Transverse colon (tissue), 4 donors: ENCODE results near the gene ABCC1. TPM values are rescaled to one million over a fixed set of nuclear protein-coding genes. Genes with fewer than 3 reads are reported as not detected.
"Not testable (repeated sequence)": the region's sequence is repeated elsewhere in the genome, so short reads cannot be mapped to it uniquely, and the experiment has no call there.

Experiments used
- DNase-seq: peaks from one replicate; pipeline ENCODE4 v3.0.0-alpha.2; 2019
- H3K27ac ChIP-seq, 4 donors: fragments of 200-600 bp; sonication (generic); 2 replicates each; pipeline ENCODE4 v1.5.1; 2016 to 2018; ENCODE audit warnings: inconsistent platforms in 4 of 4
- H3K27me3 ChIP-seq: fragments of 200-600 bp; sonication (generic); 2 replicates; pipeline ENCODE4 v1.5.1; 2017; ENCODE audit warnings: inconsistent platforms
- H3K36me3 ChIP-seq, 4 donors: fragments of 200-600 bp; sonication (generic); 2 replicates each; pipeline ENCODE4 v1.5.1; 2017 to 2019; ENCODE audit warnings: inconsistent platforms in 4 of 4
- H3K4me1 ChIP-seq, 4 donors: fragments of 200-600 bp; sonication (generic); 2 replicates each; pipeline ENCODE4 v1.5.1; 2017 to 2020; ENCODE audit warnings: inconsistent platforms in 4 of 4
- H3K4me3 ChIP-seq, 4 donors: fragments of 200-600 bp; sonication (generic); 1 replicate in 1 of 4; 2 replicates in 3 of 4; pipeline versions ENCODE4 v1.5.1 to v1.6.1; 2017 to 2019; ENCODE audit warnings: inconsistent platforms in 4 of 4
- H3K9me3 ChIP-seq, 2 donors: fragments of 200-600 bp; sonication (generic); 2 replicates each; pipeline ENCODE4 v1.5.1; 2017 to 2019; ENCODE audit warnings: inconsistent platforms in 2 of 2
- EP300 ChIP-seq: sonication (generic); formaldehyde crosslinking; IDR thresholded peaks from one replicate; pipeline ENCODE4 v1.6.1; 2017; ENCODE audit warnings: antibody characterized with exemption, low read depth
- POLR2A ChIP-seq: fragments of 450-650 bp; IDR thresholded peaks from one replicate; pipeline ENCODE4 v1.6.1; 2016; ENCODE audit warnings: antibody characterized with exemption, mild to moderate bottlenecking, moderate library complexity
- POLR2AphosphoS5 ChIP-seq, 3 donors: sonication (generic); formaldehyde crosslinking; IDR thresholded peaks; one replicate each; pipeline ENCODE4 v1.6.1; 2016; ENCODE audit warnings: antibody characterized with exemption in 3 of 3
- WGBS, 2 donors: methylation state at CpG; one replicate each; pipeline ENCODE4 v1.1.5; 2018; ENCODE audit warnings: low coverage in 1 of 2; 5-methylcytosine and 5-hydroxymethylcytosine counted together
- in situ Hi-C, 4 donors: fragments of 200-750 bp; cut with MboI; loops; one replicate each; pipeline versions ENCODE4 v1.15.0 to v1.15.1; 2017; ENCODE audit warnings: low sequenced_read_pairs in 3 of 4, low pct_ligation_motif_present in 1 of 4, low pct_unique_long_range_greater_than_20kb in 1 of 4
- intact Hi-C: fragments of 100-400 bp; cut with DNase I; formaldehyde crosslinking; loops from one replicate; pipeline ENCODE4 v1.15.1; 2023; ENCODE audit warnings: low total_unique reads
- total RNA-seq, 4 donors: library from RNA; depleted of rRNA; stranded (reverse); fragments of >200 nt; gene quantifications; one replicate each; pipeline ENCODE4 v1.1.0, GENCODE V29; 2016
- TF ChIP-seq, protein P1 (sequence below), 5 experiments: fragments of 200-600 bp in 3 of 5; fragments of 450-650 bp in 2 of 5; sonication (generic) in 3 of 5; IDR thresholded peaks; 1 replicate in 2 of 5; 2 replicates in 3 of 5; pipeline ENCODE4 v1.5.1; 2016 to 2017; ENCODE audit warnings: antibody characterized with exemption in 5 of 5, inconsistent platforms in 3 of 5, mild to moderate bottlenecking in 2 of 5, moderate library complexity in 1 of 5

Gene ABCC1
- total RNA-seq, 4 donors from 2014 or later: 17.1 to 67.3 (median 36.9) TPM

DNA sequence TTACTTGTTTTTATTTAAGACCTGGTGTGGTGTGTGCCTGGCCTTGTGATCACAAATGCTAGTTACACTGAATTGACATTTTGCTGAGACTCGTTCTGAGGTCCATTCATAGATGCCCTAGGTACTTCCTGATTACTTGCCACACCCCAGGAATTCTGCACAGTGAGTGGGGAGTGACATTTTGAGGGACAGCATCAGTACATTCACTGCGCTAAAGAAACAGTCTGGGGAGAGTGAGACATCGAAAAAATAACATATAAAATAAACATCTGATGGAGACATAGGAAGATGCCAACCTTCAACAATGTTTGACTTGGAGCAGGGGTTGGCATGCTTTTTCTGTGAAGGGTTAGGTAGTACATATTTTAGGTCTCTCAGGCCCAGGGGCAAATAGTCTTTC, 30.4 kb downstream of the ABCC1 start:
- intact Hi-C loops (no loop called here), in situ Hi-C loops (no loop called here)
- peak overlapping the region in 1 of 4 donors; percentile 20 for H3K27ac ChIP-seq
- no peak overlapping the region for H3K4me3 ChIP-seq
- H3K27me3 ChIP-seq: no peaks in the 10 kb centered on the region
- peaks cover 0 to 6% of the 10 kb centered on the region in 2 donors for H3K9me3 ChIP-seq
- H3K36me3 ChIP-seq: no peaks in the 10 kb centered on the region
- 70% methylated on average over 2 to 3 of the region's 3 CpGs for WGBS, 2 donors
- no peak for DNase-seq
- TF ChIP-seq, protein P1, sequence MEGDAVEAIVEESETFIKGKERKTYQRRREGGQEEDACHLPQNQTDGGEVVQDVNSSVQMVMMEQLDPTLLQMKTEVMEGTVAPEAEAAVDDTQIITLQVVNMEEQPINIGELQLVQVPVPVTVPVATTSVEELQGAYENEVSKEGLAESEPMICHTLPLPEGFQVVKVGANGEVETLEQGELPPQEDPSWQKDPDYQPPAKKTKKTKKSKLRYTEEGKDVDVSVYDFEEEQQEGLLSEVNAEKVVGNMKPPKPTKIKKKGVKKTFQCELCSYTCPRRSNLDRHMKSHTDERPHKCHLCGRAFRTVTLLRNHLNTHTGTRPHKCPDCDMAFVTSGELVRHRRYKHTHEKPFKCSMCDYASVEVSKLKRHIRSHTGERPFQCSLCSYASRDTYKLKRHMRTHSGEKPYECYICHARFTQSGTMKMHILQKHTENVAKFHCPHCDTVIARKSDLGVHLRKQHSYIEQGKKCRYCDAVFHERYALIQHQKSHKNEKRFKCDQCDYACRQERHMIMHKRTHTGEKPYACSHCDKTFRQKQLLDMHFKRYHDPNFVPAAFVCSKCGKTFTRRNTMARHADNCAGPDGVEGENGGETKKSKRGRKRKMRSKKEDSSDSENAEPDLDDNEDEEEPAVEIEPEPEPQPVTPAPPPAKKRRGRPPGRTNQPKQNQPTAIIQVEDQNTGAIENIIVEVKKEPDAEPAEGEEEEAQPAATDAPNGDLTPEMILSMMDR (IDR thresholded peaks at IDR 0.05): no peak
- TF ChIP-seq EP300: no peak
- no peak for TF ChIP-seq POLR2AphosphoS5 (IDR thresholded peaks at IDR 0.05)
- no peak for TF ChIP-seq POLR2A
- H3K4me1 ChIP-seq: peaks cover 0 to 31% (median 22%) of the 10 kb centered on the region in 4 donors

DNA sequence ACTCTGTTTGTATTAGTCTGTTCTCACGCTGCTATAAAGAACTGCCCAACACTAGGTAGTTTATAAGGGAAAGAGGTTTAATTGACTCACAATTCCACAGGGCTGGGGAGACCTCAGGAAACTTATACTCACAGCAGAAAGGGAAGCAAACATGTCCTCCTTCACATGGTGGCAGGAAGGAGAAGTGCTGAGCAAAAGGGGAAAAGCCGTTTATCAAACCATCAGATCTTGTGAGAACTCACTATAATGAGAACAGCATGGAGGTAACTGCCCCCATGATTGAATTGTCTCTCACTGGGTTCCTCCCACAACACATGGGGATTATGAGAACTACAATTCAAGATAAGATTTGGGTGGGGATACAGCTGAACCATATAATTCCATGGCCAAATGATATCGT, 30.9 kb downstream of the ABCC1 start:
- Histone ChIP-seq H3K4me1 (peaks cover 0 to 27% (median 22%) of the 10 kb centered on the region in 4 donors), H3K27ac (peak overlapping the region in 1 of 4 donors; percentile 20), H3K27me3 (no peaks in the 10 kb centered on the region), H3K4me3 (no peak overlapping the region), H3K36me3 (no peaks in the 10 kb centered on the region), H3K9me3 (peaks cover 0 to 6% of the 10 kb centered on the region in 2 donors)
- TF ChIP-seq, protein P1 (IDR thresholded peaks at IDR 0.05): no peak
- no peak for TF ChIP-seq EP300
- TF ChIP-seq POLR2AphosphoS5 (IDR thresholded peaks at IDR 0.05): no peak
- intact Hi-C loops: no loop called here
- 72 to 75% methylated on average over 2 to 3 of the region's 3 CpGs for WGBS, 2 donors
- in situ Hi-C loops: no loop called here
- no peak for DNase-seq

DNA sequence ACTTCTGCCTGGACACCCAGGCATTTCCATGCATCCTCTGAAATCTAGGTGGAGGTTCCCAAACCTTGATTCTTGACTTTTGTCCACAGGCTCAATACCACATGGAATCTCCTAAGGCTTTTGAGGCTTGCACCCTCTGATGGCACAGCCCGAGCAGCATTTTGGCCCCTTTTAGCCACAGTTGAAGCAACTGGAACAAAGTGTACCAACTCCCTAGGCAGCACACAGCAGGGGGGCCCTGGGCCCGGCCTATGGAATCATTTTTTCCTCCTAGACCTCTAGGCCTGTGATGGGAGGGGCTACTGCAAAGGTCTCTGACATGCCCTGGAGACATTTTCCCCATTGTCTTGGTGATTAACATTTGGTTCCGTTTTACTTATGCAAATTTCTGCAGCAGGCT, 32.0 kb downstream of the ABCC1 start:
- 0 to 62% methylated on average over 1 to 3 of the region's 3 CpGs for WGBS, 2 donors
- H3K27me3 ChIP-seq: no peaks in the 10 kb centered on the region
- TF ChIP-seq, protein P1 (IDR thresholded peaks at IDR 0.05): no peak
- no peak for TF ChIP-seq POLR2AphosphoS5 (IDR thresholded peaks at IDR 0.05)
- no peak for TF ChIP-seq EP300
- peaks cover 0 to 18% (median 17%) of the 10 kb centered on the region in 4 donors for H3K4me1 ChIP-seq
- no peaks in the 10 kb centered on the region for H3K36me3 ChIP-seq
- no peak overlapping the region for H3K27ac ChIP-seq
- no peak overlapping the region for H3K4me3 ChIP-seq
- no peak for DNase-seq
- intact Hi-C loops (no loop called here), in situ Hi-C loops (no loop called here)
- H3K9me3 ChIP-seq: peaks cover 0 to 6% of the 10 kb centered on the region in 2 donors

DNA sequence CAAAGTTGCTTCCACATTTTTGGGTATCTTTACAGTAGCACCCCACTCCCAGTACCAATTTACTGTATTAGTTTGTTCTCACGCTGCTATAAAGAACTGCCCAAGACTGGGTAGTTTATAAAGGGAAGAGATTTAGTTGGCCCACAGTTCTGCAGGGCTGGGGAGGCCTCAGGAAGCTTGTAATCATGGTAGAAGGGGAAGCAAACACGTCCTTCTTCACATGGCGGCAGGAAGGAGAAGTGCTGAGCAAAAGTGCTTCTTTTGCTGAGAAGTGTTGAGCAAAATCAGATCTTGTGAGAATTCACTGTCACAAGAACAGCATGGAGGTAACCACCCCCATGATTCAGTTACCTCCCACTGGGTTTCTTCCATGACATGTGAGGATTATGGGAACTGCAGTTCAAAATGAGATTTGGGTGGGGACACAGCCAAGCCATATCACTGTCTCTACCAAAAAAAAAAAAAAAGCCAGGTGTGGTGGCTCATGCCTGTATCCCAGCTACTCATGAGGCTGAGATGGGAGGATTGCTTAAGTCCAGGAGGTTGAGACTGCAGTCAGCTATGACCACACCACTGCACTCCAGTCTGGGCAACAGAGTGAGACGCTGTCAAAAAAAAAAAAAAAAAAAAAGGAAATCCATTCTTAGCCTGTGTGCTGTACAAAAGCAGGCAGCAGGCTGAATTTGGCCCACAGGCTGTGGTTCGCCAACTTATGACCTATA, 32.9 kb downstream of the ABCC1 start:
- H3K4me3 ChIP-seq, in situ Hi-C loops, DNase-seq, intact Hi-C loops, H3K9me3 ChIP-seq, H3K27ac ChIP-seq, H3K27me3 ChIP-seq, H3K36me3 ChIP-seq: not testable (repeated sequence)
- 97 to 100% methylated on average over 3 to 5 of the region's 5 CpGs for WGBS, 2 donors
- H3K4me1 ChIP-seq: peaks cover 0 to 10% (median 8%) of the 10 kb centered on the region in 4 donors

DNA sequence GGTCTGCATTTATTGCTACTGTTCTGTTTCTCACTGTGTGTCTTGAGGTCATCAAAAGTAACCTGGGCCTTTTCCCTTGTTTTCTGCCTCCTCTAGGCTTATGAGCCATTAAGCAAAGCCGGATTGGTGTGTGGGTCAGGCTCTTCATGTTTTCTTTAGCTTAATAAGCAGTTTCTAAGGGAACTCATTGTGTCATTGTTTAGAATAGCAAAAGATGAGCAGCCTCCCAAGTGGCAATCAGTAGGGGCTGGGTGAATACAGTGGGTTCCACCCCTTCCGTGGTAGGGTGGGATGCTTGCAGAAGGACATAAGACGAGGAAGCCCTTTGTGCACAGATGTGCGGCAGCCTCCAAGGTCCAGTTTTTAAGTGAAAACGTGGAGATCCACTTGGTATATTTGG, 34.5 kb downstream of the ABCC1 start:
- WGBS, 2 donors: 48 to 52% methylated on average over 4 to 5 of the region's 5 CpGs
- TF ChIP-seq POLR2A (no peak), POLR2AphosphoS5 (IDR thresholded peaks at IDR 0.05) (no peak), EP300 (no peak)
- TF ChIP-seq, protein P1 (IDR thresholded peaks at IDR 0.05): no peak
- Histone ChIP-seq H3K27me3 (no peaks in the 10 kb centered on the region), H3K36me3 (no peaks in the 10 kb centered on the region), H3K27ac (no peak overlapping the region), H3K9me3 (peaks cover 0 to 6% of the 10 kb centered on the region in 2 donors), H3K4me3 (no peak overlapping the region), H3K4me1 (peaks cover 0 to 16% (median 13%) of the 10 kb centered on the region in 4 donors)
- intact Hi-C loops (no loop called here), in situ Hi-C loops (no loop called here)
- no peak for DNase-seq
